B cell (primary cell): ENCODE data around the gene FHIT. TPM values are rescaled to one million over a fixed set of nuclear protein-coding genes. Genes with fewer than 3 reads are reported as not detected.

Experiments used
- ATAC-seq: fragments of 200-7000 bp; cut with Tn5 transposase; one replicate; pipeline ENCODE4 v1.10.0; 2021; ENCODE audit warnings: low read depth, mild to moderate bottlenecking, moderate number of reproducible peaks, moderate library complexity
- CTCF ChIA-PET: fragments of 350-600 bp; sonication (Branson Sonifier 250); formaldehyde crosslinking; loops from one replicate; lab custom pipeline; 2021; ENCODE audit warnings: antibody characterized with exemption, inconsistent platforms; lab: Charles Lee
- POLR2A ChIA-PET: fragments of 350-600 bp; sonication (Branson Sonifier 250); formaldehyde crosslinking; loops from one replicate; lab custom pipeline; 2021; ENCODE audit warnings: antibody characterized with exemption; lab: Charles Lee
- DNase-seq: peaks from one replicate; pipeline ENCODE4 v3.0.0; 2013
- H2AFZ ChIP-seq: 2 replicates; pipeline ENCODE4 v1.6.1; 2012; ENCODE audit warnings: mild to moderate bottlenecking, low read depth, low read length; ENCODE audit not compliant: insufficient read depth, poor library complexity, severe bottlenecking
- H3K27ac ChIP-seq, 2 donors: 1 replicate in 1 of 2; 2 replicates in 1 of 2; pipeline ENCODE4 v1.5.1; 2012 to 2013; ENCODE audit warnings: low read length in 2 of 2, mild to moderate bottlenecking in 2 of 2, moderate library complexity in 1 of 2
- H3K27me3 ChIP-seq, 4 experiments: fragments of 200-600 bp in 1 of 4; sonication (generic) in 1 of 4; replicated peaks in 1 of 4; 1 replicate in 2 of 4; 2 replicates in 2 of 4; pipeline versions ENCODE4 v1.6.1 to v1.7.0; 2013 to 2016; ENCODE audit warnings: low read length in 3 of 4, mild to moderate bottlenecking in 2 of 4, mixed read lengths in 1 of 4, moderate library complexity in 1 of 4; ENCODE audit not compliant: insufficient read depth in 4 of 4, control insufficient read depth in 3 of 4; ENCODE audit errors: control extremely low read depth in 1 of 4
- H3K36me3 ChIP-seq, 2 experiments: replicated peaks in 1 of 2; 1 replicate in 1 of 2; 2 replicates in 1 of 2; pipeline versions ENCODE4 v1.6.1 to v1.7.1; 2013; ENCODE audit warnings: low read length in 1 of 2; ENCODE audit not compliant: insufficient read depth in 2 of 2, control insufficient read depth in 1 of 2; ENCODE audit errors: control extremely low read depth in 1 of 2, extremely low read depth in 1 of 2
- H3K4me1 ChIP-seq, 2 donors: fragments of 200-600 bp in 1 of 2; sonication (generic) in 1 of 2; 1 replicate in 1 of 2; 2 replicates in 1 of 2; pipeline versions ENCODE4 v1.5.1 to v1.6.1; 2013 to 2017; ENCODE audit warnings: low read length in 2 of 2; ENCODE audit not compliant: control insufficient read depth in 2 of 2, insufficient read depth in 2 of 2
- H3K4me2 ChIP-seq: replicated peaks from 2 replicates; pipeline ENCODE3; 2012; ENCODE audit warnings: mild to moderate bottlenecking, low read depth, low read length; ENCODE audit not compliant: poor library complexity, severe bottlenecking
- H3K4me3 ChIP-seq, 5 experiments: fragments of 200-600 bp in 1 of 5; sonication (generic) in 1 of 5; 1 replicate in 3 of 5; 2 replicates in 2 of 5; pipeline versions ENCODE4 v1.5.1 to v1.7.0; 2011 to 2016; ENCODE audit warnings: low read length in 4 of 5, mild to moderate bottlenecking in 4 of 5, low read depth in 2 of 5, control low read depth in 1 of 5, moderate library complexity in 1 of 5; ENCODE audit not compliant: insufficient read depth in 1 of 5; ENCODE audit errors: control extremely low read depth in 1 of 5, extremely low read depth in 1 of 5
- H3K79me2 ChIP-seq: fragments of 200-600 bp; sonication (generic); one replicate; pipeline ENCODE4 v1.6.0; 2016; ENCODE audit warnings: low read length; ENCODE audit not compliant: control insufficient read depth, insufficient read depth
- H3K9ac ChIP-seq: fragments of 200-600 bp; sonication (generic); 2 replicates; pipeline ENCODE4 v1.6.1; 2017; ENCODE audit warnings: mild to moderate bottlenecking, low read length, moderate library complexity
- H3K9me3 ChIP-seq, 3 donors: one replicate each; pipeline versions ENCODE4 v1.6.1 to v1.7.1; 2013; ENCODE audit warnings: low read length in 2 of 3; ENCODE audit not compliant: control insufficient read depth in 2 of 3, insufficient read depth in 1 of 3; ENCODE audit errors: control extremely low read depth in 1 of 3
- H4K20me1 ChIP-seq: 2 replicates; pipeline ENCODE4 v1.6.0; 2012; ENCODE audit warnings: mild to moderate bottlenecking, low read length; ENCODE audit not compliant: insufficient read depth, control insufficient read depth, poor library complexity, severe bottlenecking
- H3K27ac Mint-ChIP-seq: one replicate; pipeline ENCODE4 v1.8.0; 2021; ENCODE audit warnings: mixed read lengths
- H3K27me3 Mint-ChIP-seq: one replicate; pipeline ENCODE4 v1.8.0; 2021; ENCODE audit warnings: mixed read lengths
- H3K4me1 Mint-ChIP-seq: one replicate; pipeline ENCODE4 v1.8.0; 2021; ENCODE audit warnings: mixed read lengths
- H3K4me3 Mint-ChIP-seq: one replicate; pipeline ENCODE4 v1.8.0; 2021; ENCODE audit warnings: mixed read lengths
- H3K9me3 Mint-ChIP-seq: one replicate; pipeline ENCODE4 v1.8.0; 2022; ENCODE audit warnings: mixed read lengths; ENCODE audit not compliant: insufficient read depth
- EZH2 ChIP-seq: IDR thresholded peaks from 2 replicates; pipeline ENCODE4 v1.6.1; 2012; ENCODE audit warnings: borderline replicate concordance, low read depth, mild to moderate bottlenecking, moderate library complexity, low read length; ENCODE audit not compliant: insufficient read depth, poor library complexity, severe bottlenecking
- WGBS: methylation state at CpG from one replicate; pipeline ENCODE4 v1.1.5; 2013; ENCODE audit warnings: missing lambda C conversion rate; ENCODE audit not compliant: insufficient coverage; 5-methylcytosine and 5-hydroxymethylcytosine counted together
- intact Hi-C: fragments of 100-400 bp; cut with micrococcal nuclease; formaldehyde crosslinking; loops from one replicate; pipeline ENCODE4 v1.10.0; 2022
- polyA plus RNA-seq: library from polyadenylated mRNA; depleted of rRNA; stranded (reverse); fragments of >200 nt; gene quantifications from 2 replicates; pipeline ENCODE4 v1.2.3, GENCODE V29; 2012
- total RNA-seq, 2 donors: library from RNA; stranded (reverse); fragments of 120-200 nt in 1 of 2; gene quantifications; 1 replicate in 1 of 2; 2 replicates in 1 of 2; pipeline versions ENCODE4 v1.2.3 to v1.2.4, GENCODE V29; 2013 to 2022
- TF ChIP-seq, protein P1 (sequence below): fragments of 200-600 bp; IDR thresholded peaks from one replicate; pipeline ENCODE4 v1.8.0; 2022; ENCODE audit warnings: antibody characterized with exemption, mild to moderate bottlenecking

Gene FHIT
- total and polyA plus RNA-seq, 2 donors (not counting 1 experiment from before 2014, with no cell fraction given), result 1.7 to 7.8 TPM

- ChIA-PET CTCF (no interaction called here), POLR2A (no interaction called here)
- H3K9me3 ChIP-seq, result no peaks in the 10 kb centered on the region
- 100% methylated on average over 1 of the region's 3 CpGs for WGBS
- ATAC-seq (no peak), DNase-seq (no peak)
- no peak for TF ChIP-seq EZH2
- TF ChIP-seq, protein P1, sequence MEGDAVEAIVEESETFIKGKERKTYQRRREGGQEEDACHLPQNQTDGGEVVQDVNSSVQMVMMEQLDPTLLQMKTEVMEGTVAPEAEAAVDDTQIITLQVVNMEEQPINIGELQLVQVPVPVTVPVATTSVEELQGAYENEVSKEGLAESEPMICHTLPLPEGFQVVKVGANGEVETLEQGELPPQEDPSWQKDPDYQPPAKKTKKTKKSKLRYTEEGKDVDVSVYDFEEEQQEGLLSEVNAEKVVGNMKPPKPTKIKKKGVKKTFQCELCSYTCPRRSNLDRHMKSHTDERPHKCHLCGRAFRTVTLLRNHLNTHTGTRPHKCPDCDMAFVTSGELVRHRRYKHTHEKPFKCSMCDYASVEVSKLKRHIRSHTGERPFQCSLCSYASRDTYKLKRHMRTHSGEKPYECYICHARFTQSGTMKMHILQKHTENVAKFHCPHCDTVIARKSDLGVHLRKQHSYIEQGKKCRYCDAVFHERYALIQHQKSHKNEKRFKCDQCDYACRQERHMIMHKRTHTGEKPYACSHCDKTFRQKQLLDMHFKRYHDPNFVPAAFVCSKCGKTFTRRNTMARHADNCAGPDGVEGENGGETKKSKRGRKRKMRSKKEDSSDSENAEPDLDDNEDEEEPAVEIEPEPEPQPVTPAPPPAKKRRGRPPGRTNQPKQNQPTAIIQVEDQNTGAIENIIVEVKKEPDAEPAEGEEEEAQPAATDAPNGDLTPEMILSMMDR, result no peak
- no peak overlapping the region for H3K4me2 ChIP-seq
- Mint-ChIP-seq H3K9me3 (no peaks in the 10 kb centered on the region), H3K4me1 (no peaks in the 10 kb centered on the region), H3K27me3 (no peaks in the 10 kb centered on the region), H3K27ac (no peak overlapping the region), H3K4me3 (no peak overlapping the region)
- H3K27me3 ChIP-seq, result no peaks in the 10 kb centered on the region
- no peaks in the 10 kb centered on the region for H3K4me1 ChIP-seq
- no peak overlapping the region for H2AFZ ChIP-seq
- no peaks in the 10 kb centered on the region for H3K79me2 ChIP-seq
- no peak overlapping the region for H3K4me3 ChIP-seq
- no peaks in the 10 kb centered on the region for H4K20me1 ChIP-seq
- H3K9ac ChIP-seq, result no peak overlapping the region
- no peaks in the 10 kb centered on the region for H3K36me3 ChIP-seq
- H3K27ac ChIP-seq, result no peak overlapping the region
- intact Hi-C loops, result no loop called here
Observed at GRCh38 chr3:60767536-60767935, 483.7 kb downstream of the FHIT start.

GRCh38 chr3:60765776-60766175 is 485.5 kb downstream of the FHIT start:
- Histone ChIP-seq H3K4me1 (no peaks in the 10 kb centered on the region), H3K27ac (no peak overlapping the region), H2AFZ (no peak overlapping the region), H4K20me1 (no peaks in the 10 kb centered on the region), H3K36me3 (no peaks in the 10 kb centered on the region), H3K4me2 (no peak overlapping the region), H3K79me2 (no peaks in the 10 kb centered on the region), H3K9me3 (no peaks in the 10 kb centered on the region), H3K4me3 (no peak overlapping the region), H3K9ac (no peak overlapping the region), H3K27me3 (no peaks in the 10 kb centered on the region)
- Mint-ChIP-seq H3K4me3 (no peak overlapping the region), H3K27me3 (no peaks in the 10 kb centered on the region), H3K4me1 (no peaks in the 10 kb centered on the region), H3K27ac (no peak overlapping the region), H3K9me3 (no peaks in the 10 kb centered on the region)
- ATAC-seq (no peak), DNase-seq (no peak)
- WGBS, result 97% methylated on average over 3 of the region's 3 CpGs
- ChIA-PET CTCF (no interaction called here), POLR2A (no interaction called here)
- TF ChIP-seq, protein P1, result no peak
- TF ChIP-seq EZH2, result no peak
- intact Hi-C loops, result no loop called here
